Astrocyte (in vitro differentiated cells and primary cell): ENCODE measurements around the gene TAS2R16. TPM values are rescaled to one million over a fixed set of nuclear protein-coding genes. Genes with fewer than 3 reads are reported as not detected.

Source experiments
- DNase-seq: peaks from one replicate; pipeline ENCODE4 v3.0.0-alpha.2; 2010; ENCODE audit warnings: low read depth
- FAIRE-seq: peaks from 2 replicates; lab custom pipeline; 2011; peaks lifted over from hg19 to GRCh38; lab: Jason Lieb, UNC
- H2AFZ ChIP-seq: 2 replicates; pipeline ENCODE4 v1.6.0; 2012; ENCODE audit warnings: low read depth, low read length, inconsistent platforms
- H3K27ac ChIP-seq: 2 replicates; pipeline ENCODE4 v1.5.1; 2011; ENCODE audit warnings: low read depth, low read length, inconsistent platforms
- H3K27me3 ChIP-seq: 2 replicates; pipeline ENCODE4 v1.6.0; 2011; ENCODE audit warnings: low read length, inconsistent platforms; ENCODE audit not compliant: insufficient read depth
- H3K36me3 ChIP-seq: 2 replicates; pipeline ENCODE4 v1.5.1; 2011; ENCODE audit warnings: low read length, inconsistent platforms; ENCODE audit not compliant: insufficient read depth
- H3K4me1 ChIP-seq: 2 replicates; pipeline ENCODE4 v1.5.1; 2011; ENCODE audit warnings: low read length, inconsistent platforms; ENCODE audit not compliant: insufficient read depth
- H3K4me2 ChIP-seq: 2 replicates; pipeline ENCODE4 v1.6.0; 2012; ENCODE audit warnings: low read length, inconsistent platforms
- H3K4me3 ChIP-seq: 2 replicates; pipeline ENCODE4 v1.5.1; 2011; ENCODE audit warnings: low read depth, mild to moderate bottlenecking, low read length, inconsistent platforms; ENCODE audit not compliant: insufficient read depth
- H3K79me2 ChIP-seq: 2 replicates; pipeline ENCODE4 v1.6.0; 2012; ENCODE audit warnings: mild to moderate bottlenecking, low read length, inconsistent platforms; ENCODE audit not compliant: insufficient read depth
- H3K9ac ChIP-seq: 2 replicates; pipeline ENCODE4 v1.6.0; 2012; ENCODE audit warnings: mild to moderate bottlenecking, low read length, inconsistent platforms
- H3K9me3 ChIP-seq: 2 replicates; pipeline ENCODE4 v1.5.1; 2012; ENCODE audit warnings: low read depth, mild to moderate bottlenecking, low read length, inconsistent platforms; ENCODE audit not compliant: insufficient read depth
- H4K20me1 ChIP-seq: 2 replicates; pipeline ENCODE4 v1.6.0; 2012; ENCODE audit warnings: low read length, inconsistent platforms; ENCODE audit not compliant: insufficient read depth
- H3K27ac Mint-ChIP-seq: one replicate; pipeline ENCODE4 v1.8.0; 2021; ENCODE audit warnings: mild to moderate bottlenecking, mixed read lengths; ENCODE audit not compliant: unreplicated experiment
- H3K27me3 Mint-ChIP-seq: one replicate; pipeline ENCODE4 v1.8.0; 2021; ENCODE audit warnings: low read depth, mixed read lengths; ENCODE audit not compliant: unreplicated experiment
- H3K36me3 Mint-ChIP-seq: one replicate; pipeline ENCODE4 v1.8.0; 2021; ENCODE audit warnings: low read depth, mixed read lengths; ENCODE audit not compliant: unreplicated experiment
- H3K4me1 Mint-ChIP-seq: one replicate; pipeline ENCODE4 v1.8.0; 2021; ENCODE audit warnings: low read depth, mixed read lengths; ENCODE audit not compliant: unreplicated experiment
- H3K4me3 Mint-ChIP-seq: one replicate; pipeline ENCODE4 v1.8.0; 2021; ENCODE audit warnings: mild to moderate bottlenecking, moderate library complexity, mixed read lengths; ENCODE audit not compliant: unreplicated experiment
- H3K9me3 Mint-ChIP-seq: one replicate; pipeline ENCODE4 v1.8.0; 2021; ENCODE audit warnings: mild to moderate bottlenecking, mixed read lengths; ENCODE audit not compliant: unreplicated experiment
- EZH2 ChIP-seq: IDR thresholded peaks from 2 replicates; pipeline ENCODE4 v1.6.1; 2012; ENCODE audit warnings: mild to moderate bottlenecking, low read length, inconsistent platforms; ENCODE audit not compliant: insufficient read depth
- total RNA-seq: library from RNA; stranded (reverse); gene quantifications from 2 replicates; pipeline ENCODE4 v1.2.1, GENCODE V29; 2021
- TF ChIP-seq, protein P1 (sequence below): IDR thresholded peaks from 2 replicates; pipeline ENCODE4 v1.5.1; 2011; ENCODE audit warnings: low read depth, mild to moderate bottlenecking, inconsistent platforms, low read length, moderate library complexity; ENCODE audit not compliant: insufficient read depth

TAS2R16 gene
- total RNA-seq, 1 donor from 2014 or later, result not detected

DNA sequence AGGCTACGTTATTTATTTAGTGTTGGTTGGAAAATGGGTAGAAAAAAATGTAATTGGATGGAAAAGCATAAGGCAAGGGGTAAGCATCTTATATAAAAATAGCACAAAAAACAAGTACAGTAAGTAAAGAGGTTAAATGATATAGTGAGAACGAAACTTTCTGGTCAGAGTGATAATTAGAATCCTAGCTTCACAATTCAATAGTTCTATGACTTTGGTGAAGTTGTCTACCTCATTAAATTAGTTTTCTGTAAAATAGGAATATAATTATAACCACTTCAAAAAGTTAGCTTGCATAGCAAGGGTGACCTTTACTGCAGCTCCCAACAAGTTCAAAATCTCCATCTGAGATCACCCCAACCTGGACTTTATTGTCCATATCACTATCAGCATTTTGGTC is 30.8 kb upstream of the TAS2R16 start:
- H2AFZ ChIP-seq, result no peak overlapping the region
- Mint-ChIP-seq H3K36me3 (no peaks in the 10 kb centered on the region), H3K27ac (no peak overlapping the region), H3K4me1 (peaks cover 4% of the 10 kb centered on the region), H3K9me3 (peaks cover 5% of the 10 kb centered on the region), H3K4me3 (no peak overlapping the region), H3K27me3 (no peaks in the 10 kb centered on the region)
- no peak for TF ChIP-seq EZH2
- TF ChIP-seq, protein P1, sequence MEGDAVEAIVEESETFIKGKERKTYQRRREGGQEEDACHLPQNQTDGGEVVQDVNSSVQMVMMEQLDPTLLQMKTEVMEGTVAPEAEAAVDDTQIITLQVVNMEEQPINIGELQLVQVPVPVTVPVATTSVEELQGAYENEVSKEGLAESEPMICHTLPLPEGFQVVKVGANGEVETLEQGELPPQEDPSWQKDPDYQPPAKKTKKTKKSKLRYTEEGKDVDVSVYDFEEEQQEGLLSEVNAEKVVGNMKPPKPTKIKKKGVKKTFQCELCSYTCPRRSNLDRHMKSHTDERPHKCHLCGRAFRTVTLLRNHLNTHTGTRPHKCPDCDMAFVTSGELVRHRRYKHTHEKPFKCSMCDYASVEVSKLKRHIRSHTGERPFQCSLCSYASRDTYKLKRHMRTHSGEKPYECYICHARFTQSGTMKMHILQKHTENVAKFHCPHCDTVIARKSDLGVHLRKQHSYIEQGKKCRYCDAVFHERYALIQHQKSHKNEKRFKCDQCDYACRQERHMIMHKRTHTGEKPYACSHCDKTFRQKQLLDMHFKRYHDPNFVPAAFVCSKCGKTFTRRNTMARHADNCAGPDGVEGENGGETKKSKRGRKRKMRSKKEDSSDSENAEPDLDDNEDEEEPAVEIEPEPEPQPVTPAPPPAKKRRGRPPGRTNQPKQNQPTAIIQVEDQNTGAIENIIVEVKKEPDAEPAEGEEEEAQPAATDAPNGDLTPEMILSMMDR, result no peak
- DNase-seq (no peak), FAIRE-seq (no peak)
- no peaks in the 10 kb centered on the region for H3K36me3 ChIP-seq
- H3K4me2 ChIP-seq, result no peak overlapping the region
- H3K27ac ChIP-seq, result no peak overlapping the region
- no peak overlapping the region for H3K4me3 ChIP-seq
- H3K9ac ChIP-seq, result no peak overlapping the region
- peaks cover 8% of the 10 kb centered on the region for H3K4me1 ChIP-seq
- no peaks in the 10 kb centered on the region for H3K9me3 ChIP-seq
- no peaks in the 10 kb centered on the region for H3K79me2 ChIP-seq
- H4K20me1 ChIP-seq, result no peaks in the 10 kb centered on the region
- H3K27me3 ChIP-seq, result no peaks in the 10 kb centered on the region

DNA sequence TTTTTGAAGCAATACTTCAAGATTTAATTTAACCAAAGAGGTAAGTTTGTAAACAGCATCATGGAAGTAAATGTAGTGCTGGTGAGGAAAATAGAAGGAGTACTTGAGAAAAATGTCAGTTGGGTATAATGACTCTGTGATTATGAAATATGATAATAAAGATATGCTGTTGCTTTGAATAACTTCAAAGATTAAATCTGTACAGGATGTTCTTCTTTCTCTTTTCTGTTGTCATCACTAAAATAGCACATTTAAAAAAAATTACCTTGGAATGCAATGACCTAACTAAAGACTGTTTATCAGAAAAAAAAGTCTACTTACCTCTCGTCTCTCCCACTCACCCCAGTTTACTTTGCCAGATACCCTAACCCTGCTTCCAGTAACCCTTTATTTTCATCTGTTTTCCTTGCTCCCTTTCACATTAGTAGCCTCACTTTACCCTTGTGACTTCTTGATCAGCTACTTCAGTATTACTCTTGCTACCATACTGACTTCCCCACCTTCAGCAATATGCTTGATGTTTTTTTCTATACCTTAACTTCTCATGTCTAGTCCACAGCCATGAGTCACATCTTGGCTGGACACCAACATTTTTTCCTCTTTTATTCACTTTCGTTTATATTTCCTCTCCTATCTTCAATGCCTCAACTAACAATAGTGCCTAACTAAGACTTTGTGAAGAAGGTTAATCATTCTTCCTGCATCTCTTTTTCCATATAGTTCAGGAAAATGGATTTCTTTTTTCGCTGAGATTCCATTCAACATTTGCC is 29.7 kb upstream of the TAS2R16 start:
- Histone ChIP-seq H3K9ac (no peak overlapping the region), H3K79me2 (no peaks in the 10 kb centered on the region), H3K4me2 (peak overlapping the region; percentile 60), H4K20me1 (no peaks in the 10 kb centered on the region), H3K4me3 (no peak overlapping the region), H3K36me3 (no peaks in the 10 kb centered on the region), H2AFZ (peak overlapping the region; percentile 27), H3K27ac (peak overlapping the region; percentile 22), H3K27me3 (no peaks in the 10 kb centered on the region), H3K9me3 (no peaks in the 10 kb centered on the region), H3K4me1 (peaks cover 8% of the 10 kb centered on the region)
- peaks cover 4% of the 10 kb centered on the region for H3K4me1 Mint-ChIP-seq
- DNase-seq (peak; percentile 61), FAIRE-seq (no peak)
- TF ChIP-seq EZH2, result no peak
- TF ChIP-seq, protein P1, result no peak
- peaks cover 5% of the 10 kb centered on the region for H3K9me3 Mint-ChIP-seq
- no peak overlapping the region for H3K27ac Mint-ChIP-seq
- no peaks in the 10 kb centered on the region for H3K27me3 Mint-ChIP-seq
- no peaks in the 10 kb centered on the region for H3K36me3 Mint-ChIP-seq
- no peak overlapping the region for H3K4me3 Mint-ChIP-seq

DNA sequence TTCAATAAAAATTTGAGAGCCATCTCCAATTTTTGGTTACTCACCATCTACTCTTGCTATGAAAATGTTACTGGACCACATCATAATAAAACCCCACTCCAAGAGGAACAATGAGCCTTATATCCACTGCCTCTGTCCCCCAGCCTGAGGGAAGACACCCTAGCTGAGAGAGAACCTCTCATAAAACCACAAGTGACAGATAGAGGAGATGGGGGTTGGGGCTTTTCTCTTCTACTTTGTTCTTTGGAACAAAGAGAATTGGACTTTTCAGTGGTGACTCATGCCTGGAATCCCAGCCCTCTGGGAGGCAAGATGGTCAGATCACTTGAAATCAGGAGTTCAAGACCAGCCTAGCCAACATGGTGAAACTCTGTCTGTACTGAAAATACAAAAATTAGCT is 27.6 kb upstream of the TAS2R16 start:
- Histone ChIP-seq H3K27me3 (no peaks in the 10 kb centered on the region), H3K27ac (no peak overlapping the region)

More for the DNA sequence above, 27.6 kb upstream of the TAS2R16 start:
- Mint-ChIP-seq H3K9me3 (peaks cover 7% of the 10 kb centered on the region), H3K36me3 (no peaks in the 10 kb centered on the region), H3K27ac (peak overlapping the region; percentile 71), H3K4me1 (peaks cover 4% of the 10 kb centered on the region), H3K4me3 (no peak overlapping the region), H3K27me3 (no peaks in the 10 kb centered on the region)
- H3K9ac ChIP-seq, result no peak overlapping the region
- no peaks in the 10 kb centered on the region for H3K79me2 ChIP-seq
- FAIRE-seq (no peak), DNase-seq (no peak)
- no peak overlapping the region for H3K4me2 ChIP-seq
- H4K20me1 ChIP-seq, result no peaks in the 10 kb centered on the region
- no peaks in the 10 kb centered on the region for H3K36me3 ChIP-seq
- H3K4me1 ChIP-seq, result peaks cover 8% of the 10 kb centered on the region
- H2AFZ ChIP-seq, result no peak overlapping the region
- H3K9me3 ChIP-seq, result no peaks in the 10 kb centered on the region
- TF ChIP-seq, protein P1, result no peak
- TF ChIP-seq EZH2, result no peak
- H3K4me3 ChIP-seq, result no peak overlapping the region
